ACC112 (cell line): Measurements from ENCODE around the gene SLC35E1.
"Not testable (repeated sequence)": the region's sequence is repeated elsewhere in the genome, so short reads cannot be mapped to it uniquely, and the experiment has no call there.

Experiments used
- H2AFZ ChIP-seq: fragments of 200-600 bp; sonication (generic); one replicate; pipeline ENCODE4 v1.6.0; 2017; ENCODE audit warnings: antibody characterized with exemption, low read length; ENCODE audit not compliant: unreplicated experiment
- H3K27ac ChIP-seq: fragments of 200-600 bp; sonication (generic); 2 replicates; pipeline ENCODE4 v1.5.1; 2014; ENCODE audit warnings: low read depth, mild to moderate bottlenecking, antibody characterized with exemption, low read length, moderate library complexity
- H3K27me3 ChIP-seq: fragments of 200-600 bp; sonication (generic); 2 replicates; pipeline ENCODE4 v1.6.1; 2014; ENCODE audit warnings: mild to moderate bottlenecking, antibody characterized with exemption, low read length, moderate library complexity, mixed read lengths; ENCODE audit not compliant: insufficient read depth
- H3K36me3 ChIP-seq: fragments of 200-600 bp; sonication (generic); 2 replicates; pipeline ENCODE4 v1.6.1; 2016; ENCODE audit warnings: mild to moderate bottlenecking, antibody characterized with exemption, low read length, moderate library complexity, mixed read lengths; ENCODE audit not compliant: insufficient read depth
- H3K4me1 ChIP-seq: fragments of 200-600 bp; sonication (generic); one replicate; pipeline ENCODE4 v1.6.1; 2016; ENCODE audit warnings: low read length, mixed read lengths; ENCODE audit not compliant: insufficient read depth, unreplicated experiment, control insufficient read depth
- H3K4me3 ChIP-seq: fragments of 200-600 bp; sonication (generic); 2 replicates; pipeline ENCODE4 v1.5.1; 2014; ENCODE audit warnings: mild to moderate bottlenecking, low read depth, low read length
- H3K79me2 ChIP-seq: fragments of 200-600 bp; sonication (generic); one replicate; pipeline ENCODE4 v1.6.0; 2016; ENCODE audit warnings: low read length; ENCODE audit not compliant: control insufficient read depth, unreplicated experiment, insufficient read depth

Gene SLC35E1

GRCh38 chr19:16509141-16510061 lies 62.8 kb downstream of the SLC35E1 start:
- H3K27ac ChIP-seq, result no peak overlapping the region
- no peak overlapping the region for H3K4me3 ChIP-seq
- no peaks in the 10 kb centered on the region for H3K79me2 ChIP-seq
- H3K27me3 ChIP-seq, result no peaks in the 10 kb centered on the region
- no peaks in the 10 kb centered on the region for H3K4me1 ChIP-seq
- no peak overlapping the region for H2AFZ ChIP-seq
- no peaks in the 10 kb centered on the region for H3K36me3 ChIP-seq

GRCh38 chr19:16508546-16508945 lies 63.7 kb downstream of the SLC35E1 start:
- no peak overlapping the region for H2AFZ ChIP-seq
- no peaks in the 10 kb centered on the region for H3K27me3 ChIP-seq
- H3K4me1 ChIP-seq, result no peaks in the 10 kb centered on the region
- no peaks in the 10 kb centered on the region for H3K79me2 ChIP-seq
- no peak overlapping the region for H3K27ac ChIP-seq
- H3K4me3 ChIP-seq, result no peak overlapping the region
- no peaks in the 10 kb centered on the region for H3K36me3 ChIP-seq

DNA sequence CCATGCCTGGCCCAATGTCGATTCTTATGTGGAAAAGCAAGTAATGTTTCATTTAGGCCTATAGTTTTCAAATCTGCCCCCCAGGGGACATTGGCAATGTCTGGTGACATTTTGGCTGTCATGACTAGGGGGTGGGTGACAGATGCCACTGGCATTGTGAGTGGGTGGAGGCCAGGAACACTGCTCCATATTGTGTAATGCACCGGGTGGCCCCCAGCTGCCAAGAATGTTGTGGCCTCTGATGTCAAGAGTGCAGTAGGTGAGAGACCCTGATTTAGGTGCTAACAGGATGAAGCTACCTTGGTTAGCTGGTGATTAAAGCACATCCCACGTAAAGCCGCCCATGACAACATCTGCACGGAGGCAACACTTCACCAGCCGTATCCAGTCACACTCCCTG lies 65.3 kb downstream of the SLC35E1 start:
- no peaks in the 10 kb centered on the region for H3K36me3 ChIP-seq
- no peaks in the 10 kb centered on the region for H3K27me3 ChIP-seq
- no peaks in the 10 kb centered on the region for H3K4me1 ChIP-seq
- no peaks in the 10 kb centered on the region for H3K79me2 ChIP-seq
- H2AFZ ChIP-seq, result no peak overlapping the region
- no peak overlapping the region for H3K4me3 ChIP-seq
- H3K27ac ChIP-seq, result no peak overlapping the region

GRCh38 chr19:16506161-16506560 lies 66.1 kb downstream of the SLC35E1 start:
- H3K79me2 ChIP-seq, H3K4me1 ChIP-seq, H3K36me3 ChIP-seq, H2AFZ ChIP-seq, H3K27me3 ChIP-seq, H3K4me3 ChIP-seq, H3K27ac ChIP-seq: not testable (repeated sequence)

DNA sequence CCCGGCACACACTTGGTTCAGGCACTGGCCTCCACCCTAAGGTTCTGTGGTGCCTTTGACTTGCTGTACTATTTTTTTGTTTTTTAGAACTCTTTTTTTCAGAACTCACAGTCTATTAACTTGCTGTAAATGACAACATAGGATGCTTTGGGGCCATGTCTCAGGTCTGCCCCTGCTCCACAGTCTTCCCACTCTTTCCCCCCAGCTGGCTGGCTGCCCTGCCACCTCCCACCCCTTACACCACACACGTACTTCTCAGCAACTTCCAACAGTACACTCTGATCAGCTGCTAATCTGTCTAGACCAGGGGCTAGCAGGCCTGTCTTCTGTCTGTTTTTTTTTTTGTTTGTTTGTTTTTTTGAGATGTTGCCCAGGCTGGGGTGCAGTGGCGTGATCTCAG lies 67.9 kb downstream of the SLC35E1 start:
- Histone ChIP-seq H3K79me2 (no peaks in the 10 kb centered on the region), H2AFZ (no peak overlapping the region), H3K4me1 (no peaks in the 10 kb centered on the region), H3K4me3 (no peak overlapping the region), H3K27me3 (no peaks in the 10 kb centered on the region), H3K27ac (no peak overlapping the region), H3K36me3 (no peaks in the 10 kb centered on the region)
